ENCODE measurements around the gene NDC80.

- TF ChIP-seq CTCF (IDR thresholded peaks at IDR 0.05; ENCODE audit: insufficient read depth, low read depth, low read length) (no peak), EZH2 (IDR thresholded peaks at IDR 0.05; ENCODE audit: insufficient read depth, low read length) (no peak)
Observed at GRCh38 chr18:2617401-2617998, 46.1 kb downstream of the NDC80 start.

Measured in astrocyte (in vitro differentiated cells and primary cell).